Nephron progenitor cell (in vitro differentiated cells): ENCODE data around the gene UNC13B.
A peak's percentile ranks its signal among the peaks of the same experiment; 100 is the strongest.

Source experiments
- DNase-seq: peaks from one replicate; pipeline ENCODE4 v3.0.0; 2021
- H3K27ac Mint-ChIP-seq: 2 replicates; pipeline ENCODE4 v1.8.0; 2021; ENCODE audit warnings: mild to moderate bottlenecking, moderate library complexity, mixed read lengths
- H3K27me3 Mint-ChIP-seq: 2 replicates; pipeline ENCODE4 v1.8.0; 2021; ENCODE audit warnings: mild to moderate bottlenecking, low read depth, mixed read lengths; ENCODE audit not compliant: poor library complexity
- H3K36me3 Mint-ChIP-seq: 2 replicates; pipeline ENCODE4 v1.8.0; 2021; ENCODE audit warnings: low read depth, mixed read lengths
- H3K4me1 Mint-ChIP-seq: 2 replicates; pipeline ENCODE4 v1.8.0; 2021; ENCODE audit warnings: mixed read lengths
- H3K4me3 Mint-ChIP-seq: 2 replicates; pipeline ENCODE4 v1.8.0; 2021; ENCODE audit warnings: mild to moderate bottlenecking, moderate library complexity, mixed read lengths
- H3K9me3 Mint-ChIP-seq: 2 replicates; pipeline ENCODE4 v1.8.0; 2021; ENCODE audit warnings: mild to moderate bottlenecking, moderate library complexity, mixed read lengths
- CTCF ChIP-seq: fragments of 200-600 bp; sonication (generic); IDR thresholded peaks from 2 replicates; pipeline ENCODE4 v1.5.0; 2021; ENCODE audit warnings: antibody characterized with exemption

UNC13B gene

GRCh38 chr9:35397216-35397698, 235.4 kb downstream of the UNC13B start:
- H3K4me3 Mint-ChIP-seq: no peak overlapping the region

GRCh38 chr9:35397923-35398322, 236.1 kb downstream of the UNC13B start:
- H3K27ac Mint-ChIP-seq: no peak overlapping the region
- no peaks in the 10 kb centered on the region for H3K9me3 Mint-ChIP-seq
- TF ChIP-seq CTCF: no peak
- no peak overlapping the region for H3K4me3 Mint-ChIP-seq
- no peak for DNase-seq
- H3K4me1 Mint-ChIP-seq: peaks cover 26% of the 10 kb centered on the region
- H3K36me3 Mint-ChIP-seq: peaks cover 27% of the 10 kb centered on the region
- peaks cover 4% of the 10 kb centered on the region for H3K27me3 Mint-ChIP-seq

More at GRCh38 chr9:35397216-35397698, 235.4 kb downstream of the UNC13B start:
- Mint-ChIP-seq H3K4me1 (peaks cover 26% of the 10 kb centered on the region), H3K27ac (no peak overlapping the region), H3K36me3 (peaks cover 27% of the 10 kb centered on the region), H3K27me3 (peaks cover 4% of the 10 kb centered on the region), H3K9me3 (no peaks in the 10 kb centered on the region)
- DNase-seq: no peak
- TF ChIP-seq CTCF: no peak

- no peak for TF ChIP-seq CTCF
- Mint-ChIP-seq H3K36me3 (peaks cover 28% of the 10 kb centered on the region), H3K9me3 (no peaks in the 10 kb centered on the region), H3K4me3 (no peak overlapping the region), H3K27me3 (peaks cover 4% of the 10 kb centered on the region), H3K27ac (no peak overlapping the region), H3K4me1 (peaks cover 26% of the 10 kb centered on the region)
- no peak for DNase-seq
Observed at GRCh38 chr9:35398651-35399335, 237.0 kb downstream of the UNC13B start.

GRCh38 chr9:35404865-35405264, 243.1 kb downstream of the UNC13B start:
- Mint-ChIP-seq H3K9me3 (no peaks in the 10 kb centered on the region), H3K27me3 (peaks cover 17% of the 10 kb centered on the region), H3K4me1 (peaks cover 34% of the 10 kb centered on the region), H3K36me3 (peaks cover 13% of the 10 kb centered on the region), H3K27ac (no peak overlapping the region), H3K4me3 (no peak overlapping the region)
- no peak for DNase-seq
- TF ChIP-seq CTCF: no peak

- no peak for TF ChIP-seq CTCF
- no peaks in the 10 kb centered on the region for H3K9me3 Mint-ChIP-seq
- H3K36me3 Mint-ChIP-seq: peaks cover 13% of the 10 kb centered on the region
- DNase-seq: peak; percentile 83
- peaks cover 21% of the 10 kb centered on the region for H3K4me1 Mint-ChIP-seq
- peaks cover 17% of the 10 kb centered on the region for H3K27me3 Mint-ChIP-seq
- H3K27ac Mint-ChIP-seq: no peak overlapping the region
- peak overlapping the region; percentile 78 for H3K4me3 Mint-ChIP-seq
Observed at GRCh38 chr9:35406183-35406959, 244.6 kb downstream of the UNC13B start.
